Gastroesophageal sphincter (tissue), 4 donors: ENCODE results near the gene ADARB1. TPM values are rescaled to one million over a fixed set of nuclear protein-coding genes. Genes with fewer than 3 reads are reported as not detected.

Experiments
- ATAC-seq: fragments of 150-250 bp; one replicate; pipeline ENCODE4 v1.9.1; 2016; ENCODE audit warnings: mild to moderate bottlenecking, moderate library complexity
- H3K27ac ChIP-seq, 4 donors: fragments of 200-600 bp; sonication (generic) in 3 of 4; 1 replicate in 3 of 4; 2 replicates in 1 of 4; pipeline ENCODE4 v1.5.1; 2016 to 2019
- H3K27me3 ChIP-seq: fragments of 200-600 bp; sonication (generic); one replicate; pipeline ENCODE4 v1.5.1; 2019
- H3K36me3 ChIP-seq, 2 donors: fragments of 200-600 bp; sonication (generic); one replicate each; pipeline ENCODE4 v1.5.1; 2019; ENCODE audit warnings: control low read depth in 1 of 2
- H3K4me1 ChIP-seq, 3 donors: fragments of 200-600 bp; sonication (generic); 1 replicate in 2 of 3; 2 replicates in 1 of 3; pipeline ENCODE4 v1.5.1; 2016 to 2019; ENCODE audit warnings: control low read depth in 2 of 3
- H3K4me3 ChIP-seq, 2 donors: fragments of 200-600 bp; sonication (generic); one replicate each; pipeline ENCODE4 v1.5.1; 2019; ENCODE audit warnings: mild to moderate bottlenecking in 1 of 2, moderate library complexity in 1 of 2
- H3K9me3 ChIP-seq, 3 donors: fragments of 200-600 bp; sonication (generic); one replicate each; pipeline ENCODE4 v1.5.1; 2017 to 2019; ENCODE audit warnings: control low read depth in 2 of 3
- EP300 ChIP-seq: sonication (generic); formaldehyde crosslinking; IDR thresholded peaks from one replicate; pipeline ENCODE4 v1.6.1; 2017; ENCODE audit warnings: antibody characterized with exemption, mild to moderate bottlenecking
- POLR2A ChIP-seq, 2 donors: fragments of 450-650 bp; IDR thresholded peaks; one replicate each; pipeline ENCODE4 v1.6.1; 2017; ENCODE audit warnings: antibody characterized with exemption in 2 of 2, mild to moderate bottlenecking in 2 of 2, moderate library complexity in 1 of 2
- POLR2AphosphoS5 ChIP-seq: sonication (generic); formaldehyde crosslinking; IDR thresholded peaks from one replicate; pipeline ENCODE4 v1.6.1; 2017; ENCODE audit warnings: antibody characterized with exemption
- WGBS, 2 donors: methylation state at CpG; one replicate each; pipeline ENCODE4 v1.1.5; 2018; ENCODE audit warnings: low coverage in 1 of 2; 5-methylcytosine and 5-hydroxymethylcytosine counted together
- total RNA-seq, 4 donors: library from RNA; depleted of rRNA; stranded (reverse); fragments of >200 nt; gene quantifications; one replicate each; pipeline ENCODE4 v1.1.0, GENCODE V29; 2016
- TF ChIP-seq, protein P1 (sequence below), 4 experiments: fragments of 200-600 bp in 2 of 4; fragments of 450-650 bp in 2 of 4; sonication (generic) in 1 of 4; IDR thresholded peaks; one replicate each; pipeline ENCODE4 v1.5.1; 2017 to 2019; ENCODE audit warnings: antibody characterized with exemption in 4 of 4, mild to moderate bottlenecking in 2 of 4, moderate library complexity in 2 of 4

The ADARB1 gene
- total RNA-seq, 4 donors from 2014 or later, result 136 to 228 (median 181) TPM

DNA sequence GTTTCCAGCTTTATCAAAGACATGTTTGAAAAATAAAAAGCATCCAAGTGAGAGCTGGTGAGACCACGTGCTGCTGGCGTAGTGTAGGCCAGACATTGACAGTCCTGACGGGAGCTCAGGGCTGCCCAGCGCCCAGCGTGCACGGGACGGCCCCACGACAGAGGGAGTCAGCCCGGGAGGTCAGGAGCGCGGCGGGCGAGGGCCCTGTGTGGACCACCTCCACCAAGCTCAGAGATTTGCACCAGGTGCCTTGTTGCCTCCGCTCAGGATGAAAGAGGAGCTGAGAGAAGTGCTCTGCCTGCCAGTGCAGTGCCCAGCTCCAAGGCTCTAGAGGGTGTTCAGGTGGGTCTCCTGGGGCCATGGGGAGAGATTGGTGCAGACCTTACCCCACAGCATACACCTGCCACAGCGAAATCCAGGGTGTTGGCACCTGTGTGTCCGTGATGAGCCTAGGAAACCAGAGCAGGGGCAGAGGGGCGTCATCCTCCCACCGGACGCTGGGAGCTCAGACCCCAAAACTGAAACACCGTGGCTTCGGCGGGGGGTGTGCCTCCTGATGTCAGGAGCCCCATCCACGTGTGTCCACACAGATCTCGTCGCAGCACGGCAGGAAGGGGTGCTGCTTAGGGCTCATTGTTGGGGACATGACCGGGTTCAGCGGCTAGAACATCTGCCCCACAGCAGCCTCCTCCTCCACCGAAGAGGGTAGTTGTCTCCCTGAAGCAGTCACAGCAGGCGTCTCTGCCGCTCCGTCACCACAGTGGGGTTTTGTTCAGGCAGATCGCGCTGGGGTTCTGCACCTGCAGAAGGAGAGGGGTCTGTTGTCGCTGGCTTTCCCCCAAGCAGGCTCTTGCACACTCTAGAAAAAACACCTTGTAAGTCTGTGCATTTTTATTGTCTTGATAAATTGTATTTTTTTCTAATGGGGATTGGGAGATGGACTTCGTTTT is 149.1 kb downstream of the ADARB1 start:
- WGBS, 2 donors, result 81 to 89% methylated on average over 11 to 15 of the region's 36 CpGs
- Histone ChIP-seq H3K4me1 (peaks cover 0 to 18% (median 1%) of the 10 kb centered on the region in 3 donors), H3K9me3 (no peaks in the 10 kb centered on the region), H3K4me3 (no peak overlapping the region), H3K27ac (no peak overlapping the region), H3K27me3 (no peaks in the 10 kb centered on the region), H3K36me3 (peaks cover 4 to 62% of the 10 kb centered on the region in 2 donors)
- no peak for ATAC-seq
- TF ChIP-seq POLR2AphosphoS5 (no peak), POLR2A (IDR thresholded peaks at IDR 0.05) (no peak), EP300 (no peak)
- TF ChIP-seq, protein P1, sequence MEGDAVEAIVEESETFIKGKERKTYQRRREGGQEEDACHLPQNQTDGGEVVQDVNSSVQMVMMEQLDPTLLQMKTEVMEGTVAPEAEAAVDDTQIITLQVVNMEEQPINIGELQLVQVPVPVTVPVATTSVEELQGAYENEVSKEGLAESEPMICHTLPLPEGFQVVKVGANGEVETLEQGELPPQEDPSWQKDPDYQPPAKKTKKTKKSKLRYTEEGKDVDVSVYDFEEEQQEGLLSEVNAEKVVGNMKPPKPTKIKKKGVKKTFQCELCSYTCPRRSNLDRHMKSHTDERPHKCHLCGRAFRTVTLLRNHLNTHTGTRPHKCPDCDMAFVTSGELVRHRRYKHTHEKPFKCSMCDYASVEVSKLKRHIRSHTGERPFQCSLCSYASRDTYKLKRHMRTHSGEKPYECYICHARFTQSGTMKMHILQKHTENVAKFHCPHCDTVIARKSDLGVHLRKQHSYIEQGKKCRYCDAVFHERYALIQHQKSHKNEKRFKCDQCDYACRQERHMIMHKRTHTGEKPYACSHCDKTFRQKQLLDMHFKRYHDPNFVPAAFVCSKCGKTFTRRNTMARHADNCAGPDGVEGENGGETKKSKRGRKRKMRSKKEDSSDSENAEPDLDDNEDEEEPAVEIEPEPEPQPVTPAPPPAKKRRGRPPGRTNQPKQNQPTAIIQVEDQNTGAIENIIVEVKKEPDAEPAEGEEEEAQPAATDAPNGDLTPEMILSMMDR (IDR thresholded peaks at IDR 0.05), result no peak

DNA sequence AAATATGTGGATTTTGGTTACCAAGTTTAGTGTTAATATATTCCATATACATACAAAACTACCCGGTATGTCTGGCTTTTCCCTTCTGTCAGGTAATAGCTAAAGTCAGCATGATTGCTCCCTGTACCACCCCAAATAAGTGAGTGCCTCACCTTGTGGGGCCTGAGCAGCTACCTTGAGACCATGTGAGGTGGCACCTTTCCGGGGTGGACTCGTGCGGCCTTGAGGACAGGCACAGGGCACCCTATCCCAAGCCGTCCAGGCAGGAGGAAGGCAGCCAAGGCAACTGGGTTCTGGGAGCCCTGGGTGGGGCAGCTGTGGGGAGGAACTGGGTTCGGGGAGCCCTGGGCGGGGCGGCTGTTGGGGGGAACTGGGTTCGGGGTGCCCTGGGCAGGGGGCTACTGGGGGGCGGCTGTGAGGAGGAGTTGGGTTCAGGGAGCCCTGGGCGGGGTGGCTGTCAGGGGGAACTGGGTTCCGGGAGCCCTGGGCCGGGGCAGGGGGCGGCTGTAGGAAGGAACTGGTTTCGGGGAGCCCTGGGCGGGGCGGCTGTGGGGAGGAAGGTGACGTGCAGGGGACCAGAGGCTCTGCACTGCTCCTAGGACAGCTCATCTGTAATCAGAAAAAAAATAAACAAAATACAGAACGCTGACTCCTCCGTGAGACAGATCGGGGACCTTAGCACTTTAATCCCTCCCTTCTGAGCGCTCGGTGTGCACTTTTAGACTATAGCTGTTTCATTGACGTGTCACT is 150.0 kb downstream of the ADARB1 start:
- peaks cover 0 to 22% (median 6%) of the 10 kb centered on the region in 3 donors for H3K4me1 ChIP-seq
- no peaks in the 10 kb centered on the region for H3K27me3 ChIP-seq
- no peak overlapping the region for H3K4me3 ChIP-seq
- 60 to 75% methylated on average over 4 to 7 of the region's 24 CpGs for WGBS, 2 donors
- TF ChIP-seq, protein P1 (IDR thresholded peaks at IDR 0.05), result no peak
- TF ChIP-seq EP300, result no peak
- no peak for TF ChIP-seq POLR2A (IDR thresholded peaks at IDR 0.05)
- TF ChIP-seq POLR2AphosphoS5, result no peak
- H3K9me3 ChIP-seq, result no peaks in the 10 kb centered on the region
- H3K27ac ChIP-seq, result peak overlapping the region in 1 of 4 donors; percentile 46
- ATAC-seq, result no peak
- peaks cover 4 to 55% of the 10 kb centered on the region in 2 donors for H3K36me3 ChIP-seq

DNA sequence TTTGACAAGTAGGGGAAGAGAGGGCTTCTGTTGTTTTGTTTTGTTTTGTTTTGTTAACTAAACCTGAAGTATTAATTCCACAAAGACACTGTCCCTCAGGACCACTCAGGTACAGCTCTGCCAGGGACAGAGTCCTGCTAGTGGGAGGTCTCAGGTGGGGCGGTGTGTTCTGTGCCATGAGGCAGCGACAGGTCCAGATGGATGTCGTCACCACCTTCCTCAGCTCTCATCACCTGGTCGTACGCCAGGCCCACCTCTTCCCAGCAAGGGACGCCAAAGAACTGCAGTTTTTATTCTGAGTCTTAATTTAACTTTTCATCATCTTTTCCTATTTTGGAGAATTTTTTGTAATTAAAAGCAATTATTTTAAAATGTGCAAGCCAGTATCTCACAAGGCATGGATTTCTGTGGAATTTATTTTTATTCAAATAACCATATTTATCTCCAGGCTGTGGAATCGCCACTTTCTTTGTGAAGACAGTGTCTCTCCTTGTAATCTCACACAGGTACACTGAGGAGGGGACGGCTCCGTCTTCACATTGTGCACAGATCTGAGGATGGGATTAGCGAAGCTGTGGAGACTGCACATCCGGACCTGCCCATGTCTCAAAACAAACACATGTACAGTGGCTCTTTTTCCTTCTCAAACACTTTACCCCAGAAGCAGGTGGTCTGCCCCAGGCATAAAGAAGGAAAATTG is 150.8 kb downstream of the ADARB1 start:
- Histone ChIP-seq H3K27me3 (no peaks in the 10 kb centered on the region), H3K36me3 (peaks cover 4 to 47% of the 10 kb centered on the region in 2 donors), H3K27ac (no peak overlapping the region), H3K4me3 (no peak overlapping the region), H3K4me1 (peaks cover 0 to 18% (median 6%) of the 10 kb centered on the region in 3 donors), H3K9me3 (no peaks in the 10 kb centered on the region)
- TF ChIP-seq POLR2A (IDR thresholded peaks at IDR 0.05) (no peak), POLR2AphosphoS5 (no peak), EP300 (no peak)
- TF ChIP-seq, protein P1 (IDR thresholded peaks at IDR 0.05), result no peak
- WGBS, 2 donors, result 82 to 85% methylated on average over 7 to 11 of the region's 11 CpGs
- no peak for ATAC-seq

DNA sequence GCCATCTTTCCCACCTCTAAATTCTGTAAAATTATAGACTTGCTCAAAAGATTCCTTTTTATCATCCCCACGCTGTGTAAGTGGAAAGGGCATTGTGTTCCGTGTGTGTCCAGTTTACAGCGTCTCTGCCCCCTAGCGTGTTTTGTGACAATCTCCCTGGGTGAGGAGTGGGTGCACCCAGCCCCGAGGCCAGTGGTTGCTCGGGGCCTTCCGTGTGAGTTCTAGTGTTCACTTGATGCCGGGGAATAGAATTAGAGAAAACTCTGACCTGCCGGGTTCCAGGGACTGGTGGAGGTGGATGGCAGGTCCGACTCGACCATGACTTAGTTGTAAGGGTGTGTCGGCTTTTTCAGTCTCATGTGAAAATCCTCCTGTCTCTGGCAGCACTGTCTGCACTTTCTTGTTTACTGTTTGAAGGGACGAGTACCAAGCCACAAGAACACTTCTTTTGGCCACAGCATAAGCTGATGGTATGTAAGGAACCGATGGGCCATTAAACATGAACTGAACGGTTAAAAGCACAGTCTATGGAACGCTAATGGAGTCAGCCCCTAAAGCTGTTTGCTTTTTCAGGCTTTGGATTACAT is 151.5 kb downstream of the ADARB1 start:
- Histone ChIP-seq H3K27me3 (no peaks in the 10 kb centered on the region), H3K9me3 (no peaks in the 10 kb centered on the region), H3K4me1 (peaks cover 0 to 13% (median 6%) of the 10 kb centered on the region in 3 donors), H3K27ac (no peak overlapping the region), H3K4me3 (no peak overlapping the region), H3K36me3 (peaks cover 4 to 40% of the 10 kb centered on the region in 2 donors)
- no peak for ATAC-seq
- WGBS, 2 donors, result 61 to 63% methylated on average over 5 to 8 of the region's 16 CpGs
- TF ChIP-seq EP300 (no peak), POLR2AphosphoS5 (no peak), POLR2A (IDR thresholded peaks at IDR 0.05) (no peak)
- TF ChIP-seq, protein P1 (IDR thresholded peaks at IDR 0.05), result no peak
